HG03378 (cell line): ENCODE data around the gene COA7.
A peak's percentile ranks its signal among the peaks of the same experiment; 100 is the strongest.
"Not testable (repeated sequence)": the region's sequence is repeated elsewhere in the genome, so short reads cannot be mapped to it uniquely, and the experiment has no call there.

ENCODE experiments used
- ATAC-seq: cut with Tn5 transposase; IDR thresholded peaks from one replicate; pipeline ENCODE4 v1.9.1; 2021; ENCODE audit warnings: mild to moderate bottlenecking, moderate library complexity; ENCODE audit not compliant: unreplicated experiment

COA7 gene

DNA sequence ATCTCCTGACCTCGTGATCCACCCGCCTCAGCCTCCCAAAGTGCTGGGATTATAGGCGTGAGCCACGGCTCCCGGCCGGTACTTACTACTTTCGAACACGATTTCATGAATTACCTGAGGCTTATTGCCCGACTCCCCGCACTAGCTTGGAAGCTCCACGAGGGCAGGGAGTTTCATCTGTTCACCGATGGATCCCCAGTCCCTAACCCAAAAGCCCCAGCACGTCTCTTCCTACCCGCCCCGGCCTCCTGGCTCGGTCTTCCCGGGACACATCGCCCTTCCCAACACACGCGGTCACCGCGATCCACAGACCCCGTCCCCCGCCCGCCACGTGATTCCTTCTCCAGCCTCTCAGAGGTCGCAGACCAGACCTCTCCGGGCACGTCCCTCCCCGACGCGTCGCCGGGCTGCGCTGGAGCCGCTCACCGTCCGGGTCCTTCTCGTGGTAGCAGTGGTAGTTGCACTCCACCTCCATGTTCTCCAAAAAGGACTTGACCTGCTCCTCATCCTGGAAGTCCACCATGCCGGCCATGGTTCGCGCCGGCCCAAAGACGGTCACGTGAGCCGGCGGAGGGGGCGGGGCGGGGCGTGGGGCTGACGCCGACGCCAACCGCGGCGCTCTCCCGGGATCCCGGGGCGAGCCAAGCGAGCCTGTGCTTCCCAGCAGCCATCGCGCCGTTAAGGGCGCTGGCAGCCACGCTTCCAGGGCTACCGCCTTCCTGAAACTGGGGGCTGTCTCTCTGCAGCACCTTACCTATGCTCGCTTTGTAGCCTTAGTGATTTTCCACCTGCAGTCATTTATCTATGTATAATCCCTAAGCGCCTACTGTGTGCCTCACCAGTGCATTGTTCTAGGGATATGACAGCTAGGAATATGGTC lies at the start of gene COA7:
Gene COA7, minus strand, starts transcription at position 553 of the 880 bp plus-strand sequence. Its CDS starts 21 bp downstream, at position 532.
- peak; percentile 36 for ATAC-seq

- ATAC-seq, result no peak
Observed at GRCh38 chr1:52747450-52747849, 49.3 kb upstream of the COA7 start.

DNA sequence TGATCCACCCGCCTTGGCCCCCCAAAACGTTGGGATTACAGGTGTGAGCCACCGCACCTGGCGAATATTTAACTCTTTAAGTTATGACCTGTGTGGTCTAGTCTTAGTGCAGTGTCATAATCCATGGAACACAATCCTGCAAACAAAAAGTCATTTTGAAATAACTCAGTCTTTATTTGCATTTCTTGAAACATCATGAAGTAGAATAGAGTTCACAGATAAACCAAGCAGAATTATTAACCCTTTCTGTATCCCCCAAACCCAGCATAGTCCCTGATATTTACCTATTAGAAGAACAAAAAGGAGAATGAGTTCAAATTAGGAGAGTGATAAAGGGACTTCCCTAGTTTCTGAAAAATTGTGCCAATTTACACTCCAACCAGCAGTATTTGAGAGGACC lies 48.0 kb upstream of the COA7 start:
- no peak for ATAC-seq

DNA sequence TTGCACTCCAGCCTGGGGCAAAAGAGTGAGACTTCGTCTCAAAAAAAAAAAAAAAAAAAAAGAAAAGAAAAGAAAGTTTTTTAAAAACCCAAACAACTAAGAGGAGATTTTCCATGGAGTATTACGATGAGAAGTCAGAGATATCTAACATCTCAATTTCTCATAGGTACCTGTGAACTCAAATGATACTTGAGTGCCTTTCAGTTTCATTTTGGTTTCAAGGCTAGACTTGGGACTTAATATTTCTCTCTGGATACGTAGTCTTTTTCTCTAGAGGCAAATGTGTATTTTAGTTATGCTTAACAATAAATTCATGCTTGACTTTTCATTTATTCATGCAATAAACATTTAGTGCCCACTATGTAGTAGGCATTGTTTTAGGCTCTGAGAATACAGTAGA lies 43.1 kb upstream of the COA7 start:
- no peak for ATAC-seq

DNA sequence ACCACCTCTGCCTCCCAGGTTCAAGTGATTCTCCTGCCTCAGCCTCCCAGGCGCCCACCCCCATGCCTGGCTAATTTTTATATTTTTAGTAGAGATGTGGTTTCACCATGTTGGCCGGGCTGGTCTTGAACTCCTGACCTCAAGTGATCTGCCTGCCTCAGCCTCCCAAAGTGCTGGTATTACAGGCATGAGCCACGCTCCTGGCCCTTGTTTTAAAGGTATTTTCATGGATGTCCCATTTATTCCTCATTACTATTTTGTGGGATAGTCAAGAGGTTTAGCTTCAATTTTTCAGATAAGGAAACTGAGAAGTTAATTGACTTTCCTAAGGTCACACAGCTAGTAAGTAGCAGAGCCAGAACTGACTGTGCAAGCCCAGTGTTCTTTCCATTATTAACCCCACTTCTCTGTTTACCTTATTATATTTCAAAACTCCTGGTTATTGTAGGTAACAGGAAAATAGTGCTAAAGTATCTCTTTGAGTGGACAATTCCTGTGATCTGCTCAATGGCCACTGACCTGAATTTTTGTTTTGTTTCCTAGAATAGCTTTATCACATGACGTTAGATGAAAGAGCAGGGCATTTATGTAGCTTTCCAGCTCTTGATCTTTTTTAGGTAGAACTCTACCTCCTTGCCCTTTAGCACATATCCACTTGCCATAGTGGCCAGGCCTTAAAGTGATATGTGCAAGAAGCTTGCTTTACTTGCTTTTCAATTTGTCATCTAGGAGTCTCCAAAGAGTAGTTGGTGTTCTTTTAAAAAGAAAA lies 41.7 kb upstream of the COA7 start:
- no peak for ATAC-seq

DNA sequence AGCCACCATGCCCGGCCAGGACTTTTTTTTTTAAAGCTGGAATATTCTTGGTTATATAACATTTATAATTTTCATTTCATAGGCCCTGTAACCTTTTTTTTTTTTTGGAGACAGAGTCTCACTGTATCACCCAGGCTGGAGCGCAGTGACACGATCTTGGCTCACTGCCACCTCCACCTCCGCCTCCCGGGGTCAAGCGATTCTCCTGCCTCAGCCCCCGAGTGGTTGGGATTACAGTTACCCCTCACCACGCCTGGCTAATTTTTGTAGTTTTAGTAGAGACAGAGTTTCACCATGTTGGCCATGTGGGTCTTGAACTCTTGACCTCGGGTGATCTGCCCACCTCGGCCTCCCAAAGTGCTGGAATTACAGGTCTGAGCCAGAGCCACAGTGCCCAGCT lies 40.7 kb upstream of the COA7 start:
- no peak for ATAC-seq

DNA sequence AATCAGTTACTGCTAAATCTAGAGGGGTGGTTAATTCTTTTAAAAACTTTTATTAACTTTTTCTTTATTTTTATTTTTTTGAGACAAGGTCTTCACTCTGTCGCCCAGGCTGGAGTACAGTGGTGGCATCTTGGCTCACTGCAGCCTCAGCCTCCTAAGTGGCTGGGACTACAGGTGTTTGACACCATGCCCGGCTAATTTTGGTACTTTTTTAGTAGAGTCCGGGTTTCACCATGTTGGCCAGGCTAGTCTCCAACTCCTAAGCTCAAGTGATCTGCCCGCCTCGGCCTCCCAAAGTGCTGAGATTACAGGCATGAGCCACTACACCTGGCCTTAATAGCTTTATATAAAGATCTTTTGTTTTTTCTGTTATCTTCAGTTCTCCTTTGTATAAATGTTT lies 40.0 kb upstream of the COA7 start:
- ATAC-seq, result no peak

GRCh38 chr1:52735371-52735770 lies 37.2 kb upstream of the COA7 start:
- not testable (repeated sequence) for ATAC-seq

DNA sequence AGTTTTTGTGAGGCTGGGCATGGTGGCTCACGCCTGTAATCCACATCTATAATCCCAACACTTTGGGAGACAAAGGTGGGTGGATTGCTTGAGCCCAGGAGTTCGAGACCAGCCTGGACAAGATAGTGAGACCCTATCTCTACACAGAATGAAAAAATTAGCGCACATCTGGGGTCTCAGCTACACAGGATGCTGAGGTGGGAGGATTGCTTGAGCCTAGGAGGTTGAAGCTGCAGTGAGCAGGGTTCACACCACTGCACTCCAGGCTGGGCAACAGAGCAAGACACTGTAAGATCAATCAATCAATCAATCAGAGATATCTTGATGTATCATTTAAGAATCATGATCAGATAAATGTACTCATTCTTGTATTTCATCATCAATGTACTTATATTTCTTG lies 35.2 kb upstream of the COA7 start:
- no peak for ATAC-seq

DNA sequence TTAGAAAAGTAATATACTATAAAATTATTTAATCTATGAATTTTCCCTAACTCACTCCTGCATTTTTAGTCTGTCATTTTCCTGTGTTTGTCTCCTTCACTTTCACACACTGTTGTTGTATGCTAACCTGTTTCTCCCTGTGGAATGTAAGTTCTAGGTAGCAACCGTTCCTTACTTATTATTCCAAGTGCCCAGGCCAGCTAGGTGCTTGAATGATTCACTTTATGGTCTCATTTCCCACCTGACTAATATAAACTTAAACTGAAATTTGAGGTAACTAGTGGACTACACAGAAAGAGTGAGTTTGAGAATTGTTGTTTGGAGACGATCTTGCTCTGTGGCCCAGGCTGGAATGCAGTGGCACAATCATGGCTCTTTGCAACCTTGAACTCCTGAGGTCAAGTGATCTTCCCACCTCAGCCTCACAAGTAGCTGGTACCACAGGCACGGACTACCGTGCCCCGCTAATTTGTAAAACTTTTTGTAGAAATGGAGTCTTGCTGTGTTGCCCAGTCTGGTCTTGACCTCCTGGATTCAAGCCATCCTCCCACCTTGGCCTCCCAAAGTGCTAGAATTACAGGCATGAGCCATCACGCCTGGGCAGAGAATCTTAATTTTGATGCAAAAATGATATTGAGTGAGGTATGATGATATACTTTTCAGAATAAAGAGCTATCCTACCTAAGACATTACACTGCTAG lies 30.0 kb upstream of the COA7 start:
- no peak for ATAC-seq

GRCh38 chr1:52727114-52727586 lies 29.0 kb upstream of the COA7 start:
- ATAC-seq, result no peak

- ATAC-seq, result peak; percentile 79
Observed at GRCh38 chr1:52726265-52727113, 28.3 kb upstream of the COA7 start, which contains the start of gene ZYG11B. ZYG11B (plus strand) TSS chr1:52726453; CDS start chr1:52726654, 201 bp downstream.

DNA sequence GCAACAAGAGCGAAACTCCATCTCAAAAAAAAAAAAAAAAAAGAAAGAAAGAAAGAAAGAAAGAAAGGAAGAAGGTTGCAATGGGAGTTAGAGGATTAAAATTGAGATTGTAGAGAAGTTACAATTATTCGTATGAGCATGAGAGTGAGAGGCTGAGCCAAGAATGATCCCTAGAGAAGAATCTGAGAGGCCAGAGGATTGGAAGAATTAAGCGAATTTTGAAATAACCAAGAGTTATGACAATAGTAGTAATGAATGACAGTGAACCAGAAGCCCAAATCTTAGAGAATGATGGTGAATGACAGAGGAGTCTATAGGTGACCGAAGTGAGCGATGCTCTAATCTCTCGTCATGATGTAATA lies 27.7 kb upstream of the COA7 start:
- ATAC-seq, result no peak

- no peak for ATAC-seq
Observed at GRCh38 chr1:52723260-52723659, 25.1 kb upstream of the COA7 start.

GRCh38 chr1:52715296-52715695 lies 17.1 kb upstream of the COA7 start:
- ATAC-seq, result not testable (repeated sequence)

DNA sequence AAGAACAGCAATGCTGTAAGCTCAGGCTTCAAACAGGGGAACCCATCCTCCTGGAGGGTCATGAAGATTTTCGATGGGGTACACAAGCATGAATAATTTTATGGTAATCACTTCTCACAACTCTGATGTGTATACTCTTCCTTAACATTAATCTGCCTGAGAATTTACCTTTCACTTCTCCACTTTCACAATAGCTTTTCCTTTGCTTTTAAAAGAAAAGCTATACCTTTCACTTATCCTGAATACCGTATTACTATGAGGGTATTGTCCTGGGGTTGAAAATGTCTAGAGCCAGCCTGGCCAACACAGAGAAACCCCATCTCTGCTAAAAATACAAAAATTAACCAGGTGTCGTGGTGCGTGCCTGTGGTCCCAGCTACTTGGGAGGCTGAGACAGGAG lies 15.4 kb upstream of the COA7 start:
- ATAC-seq, result no peak

DNA sequence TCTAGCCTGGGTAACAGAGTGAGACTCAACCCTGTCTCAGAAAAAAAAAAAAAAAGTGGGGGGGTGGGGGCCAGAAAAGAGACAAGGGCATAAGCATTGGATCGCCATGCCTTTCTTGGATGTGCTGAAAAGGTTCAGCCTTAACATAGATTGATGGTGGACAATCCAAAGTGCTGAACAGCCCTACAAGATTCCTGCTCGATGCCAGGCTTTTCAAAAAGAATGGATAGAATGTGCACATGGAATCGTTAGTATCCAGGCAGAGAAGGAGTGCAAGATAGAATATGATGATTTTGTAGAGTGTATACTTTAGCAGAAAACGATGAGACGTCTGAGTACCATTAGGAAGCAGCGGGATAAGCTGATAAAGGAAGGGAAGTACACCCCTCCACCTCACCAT lies 10.9 kb upstream of the COA7 start:
- ATAC-seq, result no peak

DNA sequence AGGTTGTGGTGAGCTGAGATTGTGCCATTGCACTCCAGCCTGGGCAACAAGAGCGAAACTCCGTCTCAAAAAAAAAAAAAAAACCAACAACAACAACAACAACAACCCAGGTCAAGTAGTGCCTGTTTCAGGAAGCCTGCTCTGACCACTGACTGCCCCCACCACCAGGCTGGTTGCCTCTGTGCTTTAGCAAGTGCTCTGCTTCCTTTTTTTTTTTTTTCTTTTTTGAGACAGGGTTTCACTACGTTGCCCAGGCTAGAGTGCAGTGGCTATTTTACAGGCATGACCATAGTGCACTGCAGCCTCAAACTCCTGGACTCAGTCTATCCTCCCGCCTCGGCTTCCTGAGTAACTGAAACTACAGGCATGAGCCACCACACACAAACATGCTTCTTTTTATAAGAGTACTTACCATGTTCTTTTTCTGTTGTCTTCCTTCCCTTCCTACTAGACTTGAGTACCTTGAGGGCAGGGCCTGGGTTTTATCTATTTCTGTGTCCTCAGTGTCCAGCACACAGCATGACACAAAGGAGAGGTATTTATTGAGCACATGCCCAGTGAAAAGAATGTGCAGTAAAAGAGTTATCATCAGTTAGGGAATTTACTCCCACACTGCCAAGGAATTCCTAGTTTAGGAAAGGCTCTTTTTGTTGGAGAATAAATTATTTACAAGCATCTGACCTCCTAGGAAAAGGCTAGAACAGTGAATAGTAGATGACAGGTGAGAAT lies 9.9 kb upstream of the COA7 start:
- ATAC-seq, result no peak
